Measurements from ENCODE around the gene ADM5.

ADM5 gene

GRCh38 chr19:49645592-49645991, 43.8 kb upstream of the ADM5 start:
- no peaks in the 10 kb centered on the region for H3K9me3 ChIP-seq
- H3K4me1 ChIP-seq, result peaks cover 8% of the 10 kb centered on the region
- no peak for TF ChIP-seq CTCF (IDR thresholded peaks at IDR 0.05; ENCODE audit: low read depth, low read length)
- DNase-seq, result no peak
- H3K27me3 ChIP-seq, result no peaks in the 10 kb centered on the region
- H3K4me3 ChIP-seq (ENCODE audit: low read depth, low read length), result no peak overlapping the region
- peaks cover 40% of the 10 kb centered on the region for H3K36me3 ChIP-seq

GRCh38 chr19:49645995-49646394, 43.4 kb upstream of the ADM5 start:
- Histone ChIP-seq H3K36me3 (peaks cover 40% of the 10 kb centered on the region), H3K9me3 (no peaks in the 10 kb centered on the region), H3K4me3 (ENCODE audit: low read depth, low read length) (no peak overlapping the region), H3K27me3 (no peaks in the 10 kb centered on the region), H3K4me1 (peaks cover 5% of the 10 kb centered on the region)
- DNase-seq, result no peak
- no peak for TF ChIP-seq CTCF (IDR thresholded peaks at IDR 0.05; ENCODE audit: low read depth, low read length)

GRCh38 chr19:49646586-49646985, 42.8 kb upstream of the ADM5 start:
- Histone ChIP-seq H3K9me3 (no peaks in the 10 kb centered on the region), H3K36me3 (peaks cover 44% of the 10 kb centered on the region), H3K27me3 (no peaks in the 10 kb centered on the region), H3K4me1 (no peaks in the 10 kb centered on the region), H3K4me3 (ENCODE audit: low read depth, low read length) (no peak overlapping the region)
- TF ChIP-seq CTCF (IDR thresholded peaks at IDR 0.05; ENCODE audit: low read depth, low read length), result no peak
- no peak for DNase-seq

- H3K4me3 ChIP-seq (ENCODE audit: low read depth, low read length), result no peak overlapping the region
- H3K27me3 ChIP-seq, result no peaks in the 10 kb centered on the region
- no peaks in the 10 kb centered on the region for H3K9me3 ChIP-seq
- no peaks in the 10 kb centered on the region for H3K4me1 ChIP-seq
- DNase-seq, result no peak
- peaks cover 71% of the 10 kb centered on the region for H3K36me3 ChIP-seq
- TF ChIP-seq CTCF (IDR thresholded peaks at IDR 0.05; ENCODE audit: low read depth, low read length), result no peak
These were observed 38.2 kb upstream of the ADM5 start for GRCh38 chr19:49651029-49651819.

GRCh38 chr19:49651820-49652550, 37.4 kb upstream of the ADM5 start:
- no peak overlapping the region for H3K4me3 ChIP-seq (ENCODE audit: low read depth, low read length)
- no peak for TF ChIP-seq CTCF (IDR thresholded peaks at IDR 0.05; ENCODE audit: low read depth, low read length)
- no peaks in the 10 kb centered on the region for H3K27me3 ChIP-seq
- DNase-seq, result no peak
- H3K9me3 ChIP-seq, result no peaks in the 10 kb centered on the region
- H3K4me1 ChIP-seq, result no peaks in the 10 kb centered on the region
- peaks cover 70% of the 10 kb centered on the region for H3K36me3 ChIP-seq

Data from BE2C (cell line).